Uterus (tissue), 4 donors: ENCODE results near the gene CUBN. TPM values are rescaled to one million over a fixed set of nuclear protein-coding genes. Genes with fewer than 3 reads are reported as not detected.

Experiments
- DNase-seq, 2 donors: peaks; one replicate each; pipeline ENCODE4 v3.0.0-alpha.2; 2019 to 2020
- H3K27ac ChIP-seq, 2 donors: fragments of 200-600 bp; sonication (generic); 1 replicate in 1 of 2; 2 replicates in 1 of 2; pipeline ENCODE4 v1.5.1; 2016 to 2018
- H3K27me3 ChIP-seq, 2 donors: fragments of 200-600 bp; sonication (generic); one replicate each; pipeline ENCODE4 v1.5.1; 2018 to 2019; ENCODE audit warnings: control low read depth in 1 of 2
- H3K36me3 ChIP-seq, 2 donors: fragments of 200-600 bp; sonication (generic); one replicate each; pipeline ENCODE4 v1.5.1; 2019; ENCODE audit warnings: control low read depth in 1 of 2
- H3K4me1 ChIP-seq, 2 donors: fragments of 200-600 bp; sonication (generic); one replicate each; pipeline ENCODE4 v1.5.1; 2018 to 2019; ENCODE audit warnings: control low read depth in 1 of 2
- H3K4me3 ChIP-seq, 2 donors: fragments of 200-600 bp; sonication (generic); 1 replicate in 1 of 2; 2 replicates in 1 of 2; pipeline ENCODE4 v1.5.1; 2018 to 2019; ENCODE audit warnings: mild to moderate bottlenecking in 1 of 2
- H3K9me3 ChIP-seq, 2 donors: fragments of 200-600 bp; sonication (generic); one replicate each; pipeline ENCODE4 v1.5.1; 2019; ENCODE audit warnings: control low read depth in 1 of 2
- CTCF ChIP-seq, 4 experiments: fragments of 200-600 bp in 2 of 4; fragments of 450-650 bp in 2 of 4; sonication (generic) in 2 of 4; IDR thresholded peaks; one replicate each; pipeline ENCODE4 v1.5.1; 2016 to 2019; ENCODE audit warnings: antibody characterized with exemption in 4 of 4, mild to moderate bottlenecking in 2 of 4, moderate library complexity in 1 of 4
- POLR2A ChIP-seq, 2 donors: fragments of 450-650 bp; IDR thresholded peaks; one replicate each; pipeline ENCODE4 v1.6.1; 2016; ENCODE audit warnings: antibody characterized with exemption in 2 of 2, mild to moderate bottlenecking in 1 of 2, moderate library complexity in 1 of 2
- intact Hi-C: fragments of 100-400 bp; cut with DNase I; formaldehyde crosslinking; loops from one replicate; pipeline ENCODE4 v1.15.1; 2023; ENCODE audit warnings: low total_unique reads
- small RNA-seq: library from RNA; depleted of rRNA; stranded (forward); fragments of <200 nt; gene quantifications from one replicate; pipeline ENCODE3, GENCODE V24; 2016
- total RNA-seq, 4 donors: library from RNA; depleted of rRNA in 3 of 4; stranded (reverse); fragments of >200 nt in 3 of 4; gene quantifications; one replicate each; pipeline versions ENCODE4 v1.1.0 to v1.2.4, GENCODE V29; 2014 to 2023
- donor health status: DM: yes; HTN: yes; CAD: no.

Gene CUBN
- total RNA-seq, 4 donors from 2014 or later: 3.5 to 9.5 (median 5.1) TPM

GRCh38 chr10:16779384-16779915 lies 350.2 kb downstream of the CUBN start:
- Histone ChIP-seq H3K36me3 (no peaks in the 10 kb centered on the region), H3K4me3 (no peak overlapping the region), H3K9me3 (no peaks in the 10 kb centered on the region), H3K27ac (no peak overlapping the region), H3K4me1 (no peaks in the 10 kb centered on the region), H3K27me3 (no peaks in the 10 kb centered on the region)
- intact Hi-C loops: no loop called here
- no peak for DNase-seq
- TF ChIP-seq POLR2A (IDR thresholded peaks at IDR 0.05) (no peak), CTCF (IDR thresholded peaks at IDR 0.05) (no peak)

- H3K27me3 ChIP-seq: no peaks in the 10 kb centered on the region
- DNase-seq: peak; percentile 32 to 60
- TF ChIP-seq CTCF (IDR thresholded peaks at IDR 0.05): peak; percentile 68 to 79 (median 72)
- no peak for TF ChIP-seq POLR2A (IDR thresholded peaks at IDR 0.05)
- no peak overlapping the region for H3K4me3 ChIP-seq
- peak overlapping the region; percentile 68 to 75 for H3K27ac ChIP-seq
- H3K4me1 ChIP-seq: no peaks in the 10 kb centered on the region
- intact Hi-C loops: no loop called here
- H3K9me3 ChIP-seq: no peaks in the 10 kb centered on the region
- H3K36me3 ChIP-seq: no peaks in the 10 kb centered on the region
Measured at GRCh38 chr10:16777473-16778370, 351.9 kb downstream of the CUBN start.

GRCh38 chr10:16776896-16777295 lies 352.7 kb downstream of the CUBN start:
- no peaks in the 10 kb centered on the region for H3K4me1 ChIP-seq
- no peak overlapping the region for H3K4me3 ChIP-seq
- TF ChIP-seq POLR2A (IDR thresholded peaks at IDR 0.05) (no peak), CTCF (IDR thresholded peaks at IDR 0.05) (no peak)
- no peak for DNase-seq
- intact Hi-C loops: no loop called here
- H3K27ac ChIP-seq: peak overlapping the region; percentile 68 to 75
- H3K36me3 ChIP-seq: no peaks in the 10 kb centered on the region
- H3K9me3 ChIP-seq: no peaks in the 10 kb centered on the region
- H3K27me3 ChIP-seq: no peaks in the 10 kb centered on the region

Small RNAs within 50 kb of the gene (small RNA-seq; reads per million reads assigned to genes)
- gene AC067747.1: not detected

Other genes with a start within 250 kb of the CUBN start
- gene TRDMT1, start 71.9 kb upstream of the CUBN start, total RNA-seq: 10 to 100 TPM in 3 of 4 donors, 1 to 10 TPM in 1; 2.6 to 25.4 (median 14.8) TPM
- gene VIM, start 98.4 kb upstream of the CUBN start, total RNA-seq: 1,000 to 10,000 TPM; 1,892 to 2,495 (median 2,052) TPM